ENCODE measurements around the gene CPT2.

The CPT2 gene

DNA sequence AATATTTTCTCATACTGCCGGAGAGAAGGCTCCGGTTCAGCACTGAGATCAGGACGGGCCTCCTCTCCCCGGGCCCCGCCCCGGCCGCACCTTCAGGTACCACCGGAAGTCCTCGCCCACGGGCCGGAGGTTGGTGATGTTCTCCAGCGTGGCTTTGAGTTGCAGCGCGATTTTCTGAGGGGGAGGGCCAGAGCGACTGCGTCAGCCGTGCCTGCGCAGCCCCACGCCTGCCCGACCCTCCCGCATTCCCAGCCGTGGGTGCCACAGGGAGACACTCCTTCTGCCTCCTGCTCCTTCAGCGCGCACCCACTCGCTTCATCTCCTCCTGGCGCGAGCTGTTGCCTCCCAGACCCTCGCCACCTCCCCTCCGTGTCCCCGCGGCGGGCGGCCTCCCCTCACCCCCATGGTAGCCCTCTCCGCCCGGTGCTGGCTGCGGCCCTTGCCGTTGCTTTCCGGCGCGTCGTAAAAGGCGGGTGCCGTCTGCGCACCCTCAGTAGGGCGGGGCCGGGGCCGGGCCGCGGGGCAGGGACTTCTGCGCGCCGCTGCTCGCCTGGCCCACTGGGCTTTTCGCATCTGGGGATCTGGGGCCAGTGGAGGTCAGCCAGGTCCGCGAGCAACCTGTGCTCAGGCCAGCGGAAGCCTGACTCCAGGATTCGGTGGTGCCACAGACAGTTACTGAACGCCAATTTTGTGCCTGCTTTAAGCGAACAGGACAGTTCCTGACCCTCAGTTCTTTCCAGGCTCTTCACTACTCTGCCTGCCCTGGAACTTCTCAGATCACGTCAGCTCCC is 23.7 kb downstream of the CPT2 start, which contains the start of gene CZIB:
Gene CZIB, minus strand, starts transcription at position 464 of the 791 bp plus-strand sequence. Its CDS starts 59 bp downstream, at position 405.
- peak; percentile 93 for DNase-seq

DNA sequence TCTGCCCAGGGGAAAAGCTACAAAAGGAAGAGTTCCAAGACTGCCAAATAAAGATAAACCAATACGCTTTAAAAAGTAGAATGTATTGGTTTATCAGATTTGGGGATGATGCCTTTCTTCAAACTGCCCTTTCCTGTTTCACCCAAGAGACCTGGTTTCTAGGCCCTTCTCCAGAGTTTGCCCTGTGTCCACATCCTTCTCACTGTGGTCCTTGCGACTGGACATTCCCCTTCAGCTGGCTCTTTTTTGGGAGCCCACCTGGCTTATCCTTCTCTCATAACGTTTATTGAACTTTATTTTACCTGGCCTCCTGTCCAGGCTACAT is 24.3 kb downstream of the CPT2 start:
- DNase-seq, result no peak

DNA sequence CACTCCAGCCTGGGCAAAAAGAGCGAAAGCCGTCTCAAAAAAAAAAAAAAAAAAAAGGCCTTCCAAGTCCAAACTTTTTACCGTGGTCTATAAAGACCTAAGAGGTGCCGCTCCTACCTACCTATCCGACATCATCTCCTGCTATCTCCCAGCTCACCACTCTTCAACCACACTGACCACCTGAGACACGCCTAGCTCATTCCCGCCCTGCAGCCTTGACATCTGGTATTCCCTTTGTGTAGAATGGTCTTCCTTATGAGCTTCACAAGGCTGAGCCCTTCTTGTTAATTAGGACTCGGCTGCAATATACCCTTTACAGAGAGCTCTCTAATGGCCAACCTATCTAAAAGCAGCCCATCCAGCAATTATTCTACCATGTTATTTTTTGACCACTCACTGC is 41.0 kb downstream of the CPT2 start:
- peak; percentile 15 for DNase-seq

DNA sequence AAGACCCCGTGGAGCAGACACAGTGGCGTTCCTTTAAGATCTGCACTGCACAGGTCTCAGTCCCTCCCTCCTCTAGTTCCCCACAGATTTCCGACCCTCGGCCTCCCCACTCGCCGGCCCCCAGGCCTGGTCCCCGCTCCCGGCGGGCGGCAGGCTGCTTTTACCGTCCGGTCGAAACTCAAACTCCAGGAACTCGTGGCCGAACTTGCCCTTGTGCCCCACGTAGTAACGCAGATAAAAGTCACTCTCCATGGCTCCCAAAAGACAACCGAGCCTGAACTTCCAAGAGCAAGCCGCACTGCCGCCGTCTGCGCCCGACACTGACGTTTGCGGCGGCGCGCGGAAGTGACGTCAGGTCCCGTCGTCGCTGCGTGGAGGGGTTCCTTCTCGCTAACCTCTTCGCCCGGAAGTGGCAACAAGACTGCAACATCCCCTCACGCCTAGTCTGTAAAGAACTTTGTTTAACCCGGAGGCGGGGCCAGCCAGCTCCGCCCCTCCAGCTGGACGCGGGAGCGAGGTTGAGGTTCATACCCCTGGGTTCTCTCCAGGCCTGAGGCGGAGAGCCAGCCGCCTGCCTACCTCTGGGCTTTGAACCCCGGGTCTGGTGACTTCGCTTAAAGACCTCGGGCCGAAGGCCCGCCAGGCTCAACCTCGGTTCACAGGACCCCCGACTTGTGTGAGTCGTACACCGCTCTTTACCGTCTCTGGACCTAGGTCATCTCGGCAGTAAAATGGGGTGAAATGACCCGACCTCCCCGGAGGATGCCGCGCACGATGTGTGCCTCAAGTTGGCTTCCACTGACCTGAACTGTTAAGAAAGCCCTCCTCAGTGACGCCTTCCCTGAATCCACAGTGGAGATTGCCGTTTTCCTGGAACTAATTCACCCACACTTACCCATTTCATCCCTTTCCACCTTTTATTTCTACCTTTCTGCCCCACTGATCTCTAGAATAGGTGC is 41.9 kb downstream of the CPT2 start, which contains the start of gene MAGOH:
Gene MAGOH, minus strand, starts transcription at position 322 of the 959 bp plus-strand sequence. Its CDS starts 70 bp downstream, at position 252.
- DNase-seq, result peak; percentile 94

DNA sequence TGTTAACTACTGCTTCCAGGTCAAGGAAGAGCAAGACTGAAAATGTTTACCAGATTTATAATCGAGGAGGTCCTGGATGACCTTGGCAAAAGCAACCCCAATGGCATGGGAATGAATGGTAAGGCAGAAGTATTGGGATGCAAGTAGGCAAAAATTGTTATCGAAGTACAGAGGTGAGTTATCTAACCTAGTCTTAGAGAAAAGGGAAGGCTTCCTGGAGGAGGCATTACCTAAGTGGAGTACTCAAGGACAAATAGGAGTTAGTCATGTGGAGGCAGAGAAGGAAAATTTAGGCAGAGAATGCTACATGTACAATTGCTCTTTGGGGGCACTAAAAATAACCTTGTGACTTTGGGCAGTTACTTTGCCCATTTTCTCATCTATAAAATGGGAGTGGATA is 45.2 kb downstream of the CPT2 start:
- DNase-seq, result no peak

DNA sequence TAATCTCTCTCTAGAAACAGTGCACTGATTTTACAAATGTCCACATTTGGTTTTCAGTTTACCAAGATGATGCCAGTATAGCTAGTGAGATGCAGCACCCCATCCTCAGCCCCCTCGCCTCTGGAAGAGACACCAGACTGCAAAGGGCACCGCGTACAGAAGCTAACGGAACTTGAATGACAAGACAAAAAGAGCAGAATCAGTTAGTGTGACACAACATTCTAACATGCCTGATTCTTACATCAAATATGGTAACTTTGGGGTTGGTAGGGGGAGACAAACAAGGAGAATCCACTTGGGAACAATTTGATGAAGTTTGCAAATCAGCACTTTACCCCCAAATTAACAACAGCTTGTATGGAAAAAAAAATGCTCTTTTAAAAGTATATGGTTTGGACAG is 45.8 kb downstream of the CPT2 start:
- no peak for DNase-seq

DNA sequence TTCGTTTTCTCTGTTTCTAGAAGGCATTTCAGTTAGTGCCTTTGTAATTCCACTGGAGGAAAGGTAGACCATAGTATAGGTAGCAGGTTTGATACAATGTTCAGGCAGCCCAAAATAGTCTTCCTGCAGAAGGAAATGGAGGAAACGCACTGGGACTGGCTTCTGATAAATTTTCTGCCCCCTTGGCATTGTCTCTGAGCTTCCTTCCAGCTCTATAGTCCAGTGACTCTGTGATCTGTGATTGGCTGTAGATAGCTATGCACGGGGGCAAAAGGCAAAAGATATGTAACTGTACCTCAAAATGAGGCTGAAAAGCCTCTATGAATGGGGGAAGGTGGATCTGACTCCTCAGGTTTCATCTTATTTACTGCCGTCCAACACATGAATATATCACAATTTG is 47.5 kb downstream of the CPT2 start:
- no peak for DNase-seq

DNA sequence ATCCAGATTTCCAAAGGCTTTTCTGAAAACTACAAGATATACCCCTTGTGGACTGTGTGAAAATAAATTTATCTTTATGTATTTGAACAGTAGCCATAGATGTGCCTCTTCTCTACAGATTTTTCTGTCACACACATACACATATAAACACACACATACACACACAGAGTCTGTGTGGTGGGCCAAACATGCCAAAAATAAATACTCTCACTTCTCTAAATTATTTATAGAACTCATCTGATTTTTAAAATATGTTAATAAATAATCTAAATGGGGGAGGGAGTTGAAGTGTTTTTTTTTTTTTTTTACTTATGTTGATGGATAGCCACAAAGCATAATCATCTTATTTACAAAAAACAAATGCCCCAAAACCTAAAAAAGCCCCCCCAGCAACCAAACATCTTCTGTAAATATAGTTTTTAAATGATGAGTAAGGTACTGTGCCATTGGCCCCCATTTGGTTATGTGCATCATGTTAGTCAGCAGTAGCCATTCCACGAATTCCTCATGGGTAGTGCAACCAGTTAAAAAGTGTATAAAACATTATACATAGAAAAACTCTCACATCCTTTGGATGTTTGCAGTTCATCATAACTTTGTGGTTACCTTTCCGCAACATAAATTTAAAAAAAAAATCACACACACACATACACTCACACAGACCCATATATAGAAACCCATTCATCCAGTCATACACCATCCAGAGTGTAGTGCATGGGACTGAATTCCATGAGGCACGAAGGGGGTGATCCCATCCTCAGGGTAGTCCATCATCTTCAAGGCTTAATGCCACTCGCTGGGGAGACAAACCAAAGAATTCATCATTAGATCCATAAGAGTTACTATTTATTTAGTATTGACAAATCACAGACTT is 49.9 kb downstream of the CPT2 start:
- DNase-seq, result no peak

DNA sequence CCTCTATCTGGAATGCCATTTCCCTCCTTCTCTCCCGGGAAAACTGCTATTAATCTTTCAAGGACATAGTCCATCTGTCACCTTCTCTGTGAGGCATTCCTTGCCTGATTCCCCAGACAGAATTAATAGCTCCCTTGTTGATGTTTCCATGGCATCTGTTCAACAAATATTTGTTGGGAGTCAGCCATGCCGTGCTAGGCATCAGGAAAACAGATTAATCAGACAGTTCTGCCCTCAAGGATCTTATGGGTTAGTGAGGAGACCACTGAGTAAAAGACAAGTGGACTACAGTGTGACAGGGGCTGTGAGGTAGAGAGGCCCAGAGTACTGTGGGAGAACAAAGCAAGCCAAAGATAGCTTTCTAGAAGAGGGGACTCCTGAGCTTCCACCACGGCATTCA is 53.1 kb downstream of the CPT2 start:
- DNase-seq, result peak; percentile 66

DNA sequence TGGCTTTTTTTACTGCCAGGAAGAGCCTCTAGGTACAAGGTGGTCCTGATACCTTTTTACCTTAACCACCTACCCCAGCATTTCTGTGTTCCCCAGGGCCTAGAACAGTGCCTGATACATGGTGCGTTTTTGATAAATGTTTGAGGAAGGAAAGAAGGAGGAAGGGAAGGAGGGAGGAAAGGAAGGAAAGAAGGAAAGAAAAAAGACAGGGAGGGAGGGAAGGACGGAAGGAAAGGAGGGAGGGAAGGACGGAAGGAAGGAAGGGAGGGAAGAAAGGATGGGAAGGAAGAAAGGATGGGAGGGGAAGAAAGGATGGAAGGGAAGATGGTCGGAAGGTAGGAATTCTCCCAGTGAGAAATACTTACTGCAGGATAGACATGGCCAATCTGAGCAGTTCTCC is 53.7 kb downstream of the CPT2 start:
- no peak for DNase-seq

DNA sequence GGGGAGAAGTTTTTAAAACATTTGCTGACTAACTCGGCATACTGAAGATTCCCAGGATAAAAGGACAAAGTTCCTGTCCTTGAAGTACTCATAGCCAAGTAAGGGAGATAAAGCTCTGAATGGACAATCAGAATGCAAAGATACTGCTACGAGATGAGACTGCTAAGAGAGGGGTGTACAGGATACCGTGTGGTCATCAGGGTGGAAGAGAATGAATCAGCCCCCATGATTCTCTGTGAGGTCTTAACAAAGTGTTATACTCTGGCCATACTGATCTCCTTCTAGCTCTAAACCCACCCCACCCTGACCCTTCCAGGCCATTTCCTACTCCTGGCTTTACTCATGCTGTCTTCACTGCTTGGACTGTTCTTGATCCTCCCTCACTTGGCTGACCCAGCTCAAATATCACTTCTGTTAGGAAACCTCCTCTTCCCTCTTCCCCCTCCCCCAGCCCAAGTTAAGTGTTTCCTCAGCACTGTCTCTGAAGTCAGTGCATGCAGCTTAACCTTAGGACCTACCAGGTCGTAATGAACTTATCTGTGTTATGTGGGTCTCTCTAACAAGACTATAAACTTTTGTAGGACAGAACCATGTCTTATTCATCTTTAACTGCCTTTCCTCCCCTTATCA is 57.5 kb downstream of the CPT2 start:
- DNase-seq, result no peak

DNA sequence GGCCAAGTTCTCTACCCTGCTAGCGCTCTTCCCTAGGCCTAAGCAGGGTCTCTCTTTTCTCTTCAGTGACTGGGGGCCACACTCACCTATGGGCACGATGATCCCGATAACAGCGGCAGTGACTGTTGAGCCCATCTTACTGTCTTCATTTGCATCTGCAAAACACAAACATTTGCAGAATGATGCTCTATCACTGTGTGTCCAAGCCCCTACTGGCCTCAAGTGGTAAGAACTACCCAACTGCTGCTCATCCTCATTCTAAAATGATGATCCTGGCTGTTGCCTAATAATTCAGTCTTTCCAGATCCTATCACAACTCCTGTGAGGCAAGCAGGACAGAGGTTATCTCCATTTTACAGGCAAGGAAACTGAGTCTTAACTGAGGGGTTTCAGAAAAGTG is 58.4 kb downstream of the CPT2 start:
- no peak for DNase-seq

DNA sequence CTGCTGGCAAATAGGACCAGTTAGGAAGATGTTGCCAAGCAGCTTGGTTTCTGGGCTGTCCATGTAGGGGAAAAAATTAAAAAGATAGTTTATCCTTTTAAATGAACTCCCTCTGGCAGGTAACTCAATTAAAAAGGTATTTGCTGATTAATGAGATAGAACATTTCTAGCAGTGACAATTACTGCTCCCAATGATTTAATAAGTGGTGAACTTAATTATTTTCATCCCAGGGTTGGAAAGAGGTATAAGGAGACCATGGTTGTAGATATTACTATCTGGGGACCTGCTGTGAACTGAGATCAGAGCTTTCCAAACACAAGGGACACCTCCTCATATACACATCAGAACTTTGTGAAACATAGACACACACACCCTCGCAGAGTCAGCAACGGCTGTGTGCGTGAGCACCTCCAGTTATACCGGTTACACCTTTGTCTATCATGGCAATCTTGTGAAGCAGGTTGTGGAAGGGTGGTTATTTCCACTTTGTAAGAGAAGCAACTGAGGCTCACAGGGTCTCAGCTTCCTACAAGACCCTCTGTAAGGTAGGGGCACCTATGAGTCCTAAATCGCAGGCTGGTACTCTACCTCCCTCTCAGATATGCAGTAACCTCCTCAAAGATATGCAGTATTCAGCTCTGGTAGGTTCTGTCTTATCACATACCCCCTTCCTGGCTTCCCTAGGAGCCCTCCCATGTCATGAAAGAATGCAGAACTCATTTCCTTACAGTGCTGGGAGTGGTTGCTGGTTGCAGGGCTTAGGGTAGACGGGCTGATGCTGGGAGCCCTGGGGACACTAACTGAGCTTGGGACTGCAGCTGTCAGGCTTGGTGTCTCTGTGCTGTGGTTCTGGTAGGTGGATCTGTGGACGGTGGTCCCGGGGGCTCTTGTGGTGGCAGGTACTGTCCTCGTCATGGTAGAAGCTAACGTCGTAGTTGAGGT is 60.2 kb downstream of the CPT2 start:
- no peak for DNase-seq

DNA sequence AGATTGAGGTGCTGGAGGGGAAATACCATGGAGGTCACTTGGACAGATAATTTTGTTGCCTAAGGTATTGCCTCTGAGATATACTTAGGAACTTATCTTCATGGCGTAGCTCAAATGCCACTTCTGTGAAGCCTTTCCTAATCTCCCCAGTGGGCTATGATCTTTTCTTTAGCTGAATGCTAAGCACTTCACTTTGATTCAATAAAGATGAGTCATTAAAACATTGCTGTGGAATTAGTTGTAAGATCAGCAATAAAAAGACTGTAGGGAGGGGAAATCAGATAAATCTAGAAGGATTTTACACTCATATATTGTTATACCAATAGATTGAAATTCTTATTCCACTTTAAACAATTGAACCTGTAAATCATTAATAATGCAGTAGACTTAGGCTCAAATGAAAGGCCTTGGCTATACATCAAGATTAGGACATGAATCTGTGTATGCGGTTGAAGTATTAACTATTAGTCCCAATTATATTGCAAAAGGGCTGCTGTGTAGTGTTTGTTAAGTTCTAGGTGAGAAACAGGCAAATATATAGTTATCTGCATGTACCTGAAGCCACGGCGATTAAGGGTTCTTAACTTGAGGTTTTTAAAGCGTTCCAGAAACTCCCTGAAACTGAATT is 60.9 kb downstream of the CPT2 start:
- no peak for DNase-seq

DNA sequence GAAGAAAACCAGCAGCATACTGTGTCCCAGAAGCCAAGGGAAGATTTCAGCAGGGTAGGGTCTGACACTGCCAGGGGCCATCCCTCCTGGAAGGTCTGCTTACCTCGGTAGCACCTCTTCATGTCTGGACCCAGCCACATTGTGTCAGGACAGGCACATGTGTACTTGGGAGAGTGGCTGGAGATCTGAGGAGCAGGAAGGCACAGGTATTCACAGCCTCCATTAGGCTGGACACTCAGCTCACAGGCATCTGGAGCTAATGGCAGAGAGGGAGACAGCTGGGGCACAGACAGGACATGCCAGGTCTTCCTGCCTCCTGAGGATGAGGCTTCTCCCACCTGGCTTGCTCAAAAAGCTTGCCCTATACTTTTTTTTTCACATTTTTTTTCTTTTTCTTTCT is 61.6 kb downstream of the CPT2 start:
- no peak for DNase-seq

DNA sequence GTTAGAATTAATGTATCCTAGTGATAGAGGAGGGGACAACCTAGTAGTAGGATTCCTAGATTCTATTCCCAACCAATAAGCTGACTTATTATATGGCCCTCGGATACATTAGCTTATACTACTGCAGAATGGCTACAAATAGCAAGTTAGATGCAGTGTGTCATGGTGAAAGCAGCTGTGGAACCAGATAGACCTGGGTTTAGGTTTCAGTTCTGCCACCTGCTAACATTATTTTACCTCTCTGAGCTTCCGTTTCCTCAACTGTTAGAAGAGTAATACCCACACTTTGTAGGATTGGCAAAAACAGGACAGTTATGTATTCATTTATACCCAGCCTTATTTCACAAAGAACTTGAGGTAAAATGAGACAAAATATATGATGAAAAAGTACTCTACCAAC is 63.3 kb downstream of the CPT2 start:
- no peak for DNase-seq

DNA sequence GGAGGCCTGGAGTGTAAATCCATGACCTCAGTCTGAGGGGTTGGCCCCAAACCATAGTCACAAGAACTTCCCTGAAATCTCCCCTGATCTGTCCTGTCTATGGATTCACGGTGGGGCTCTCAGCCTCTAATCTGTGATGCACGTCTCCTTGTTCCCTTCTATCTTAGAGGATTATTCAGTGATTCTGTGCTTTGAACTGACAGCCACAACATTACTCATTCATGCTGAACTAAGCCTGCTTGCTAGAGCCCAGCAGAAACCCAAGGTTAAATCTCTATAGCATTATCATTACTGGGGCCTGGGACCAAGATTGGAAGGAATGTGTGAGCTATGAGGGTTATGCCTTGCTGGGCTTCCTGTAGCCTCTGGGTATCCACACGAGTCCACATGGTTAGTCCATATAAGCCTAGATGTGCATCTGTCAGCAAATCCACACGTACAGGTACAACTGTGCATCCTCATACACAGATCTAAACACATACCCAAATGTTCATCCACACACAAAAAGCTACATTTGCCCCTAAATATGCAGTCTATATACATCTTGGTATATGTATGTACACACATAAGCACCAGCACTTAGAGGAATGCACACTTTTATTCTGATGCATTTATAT is 64.1 kb downstream of the CPT2 start:
- DNase-seq, result no peak

DNA sequence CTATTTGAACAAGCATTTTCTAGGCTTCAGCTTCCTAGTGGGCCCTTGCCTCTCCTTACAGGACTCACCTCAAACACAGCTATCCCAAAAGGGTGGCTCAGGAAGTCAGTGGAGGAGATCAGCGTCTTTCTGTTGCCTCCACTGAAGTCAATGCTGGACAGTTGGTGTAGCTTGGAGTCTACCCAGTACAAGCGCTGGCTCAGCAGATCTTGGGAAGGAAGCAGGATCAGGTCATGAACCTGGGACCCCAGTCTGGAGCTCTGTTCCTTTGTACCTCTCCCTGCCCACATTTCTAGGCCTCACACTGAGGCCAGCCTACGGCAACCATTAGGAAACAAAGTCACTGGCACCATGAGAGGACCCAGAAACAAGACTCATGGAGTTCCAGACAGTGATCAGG is 65.4 kb downstream of the CPT2 start:
- no peak for DNase-seq

Measured in NCI-H69 (cell line).